D341Med (cell line): ENCODE data around the gene TENM3.

Source experiments
- DNase-seq: peaks from one replicate; pipeline ENCODE4 v3.0.0; 2012; ENCODE audit warnings: low spot score

Gene TENM3

DNA sequence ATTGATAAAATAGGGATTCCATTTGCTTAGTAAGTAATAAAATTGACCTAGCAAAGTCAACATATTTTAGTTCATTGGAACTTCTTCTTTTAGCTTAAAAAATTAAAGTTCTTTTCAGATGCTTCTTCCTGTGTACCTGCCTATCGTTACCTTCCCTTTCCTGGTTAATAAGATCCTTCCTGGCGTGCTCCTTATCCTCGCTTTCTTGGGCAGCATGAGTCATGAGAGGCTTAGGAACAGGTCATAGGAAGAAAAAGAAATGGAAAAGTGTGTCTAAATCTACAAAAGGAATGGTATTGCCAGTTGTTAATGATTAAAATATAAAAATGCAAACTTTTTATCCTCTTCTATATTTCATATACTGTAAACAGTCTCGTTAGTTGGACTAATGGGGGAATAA lies 503.7 kb downstream of the TENM3 start:
- DNase-seq = no peak

DNA sequence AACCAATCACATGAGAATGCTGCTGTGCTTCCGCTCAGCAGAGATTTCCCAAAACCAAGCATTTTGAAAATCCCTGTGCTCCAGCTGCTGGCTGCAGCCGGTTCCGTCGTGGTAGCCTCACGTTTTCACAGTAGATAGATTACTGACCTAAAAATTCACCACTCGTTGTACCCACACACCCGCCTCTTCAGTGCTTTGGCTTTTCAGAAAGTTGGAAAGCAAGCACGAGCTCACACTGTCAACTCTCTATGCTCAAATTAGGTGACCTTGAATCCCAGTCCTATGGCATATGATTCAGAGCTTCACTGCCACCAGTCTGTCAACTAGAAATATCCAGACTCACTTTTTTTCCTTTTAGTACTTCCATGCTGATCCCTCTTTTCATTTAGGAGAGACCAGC lies 505.1 kb downstream of the TENM3 start:
- DNase-seq = no peak

DNA sequence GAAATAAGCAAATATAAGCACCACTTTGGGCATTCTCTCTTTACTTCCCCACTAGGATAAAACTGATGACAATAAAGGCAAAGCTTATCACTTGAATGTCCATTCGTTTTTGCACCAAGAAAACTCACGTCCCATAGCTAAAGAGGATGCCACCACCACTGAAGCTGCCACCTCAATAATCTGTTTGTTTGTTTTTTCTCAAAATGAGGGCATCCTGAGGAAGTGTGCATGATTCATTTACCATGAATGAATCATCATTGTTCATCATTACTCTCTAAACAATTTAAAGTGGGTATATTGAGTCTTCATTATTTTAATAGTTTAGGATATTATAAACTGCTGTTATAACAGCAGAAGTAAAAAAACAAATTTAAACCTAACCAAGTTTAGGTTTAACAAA lies 505.7 kb downstream of the TENM3 start:
- no peak for DNase-seq

GRCh38 chr4:182749667-182750167 lies 506.5 kb downstream of the TENM3 start:
- DNase-seq = no peak

DNA sequence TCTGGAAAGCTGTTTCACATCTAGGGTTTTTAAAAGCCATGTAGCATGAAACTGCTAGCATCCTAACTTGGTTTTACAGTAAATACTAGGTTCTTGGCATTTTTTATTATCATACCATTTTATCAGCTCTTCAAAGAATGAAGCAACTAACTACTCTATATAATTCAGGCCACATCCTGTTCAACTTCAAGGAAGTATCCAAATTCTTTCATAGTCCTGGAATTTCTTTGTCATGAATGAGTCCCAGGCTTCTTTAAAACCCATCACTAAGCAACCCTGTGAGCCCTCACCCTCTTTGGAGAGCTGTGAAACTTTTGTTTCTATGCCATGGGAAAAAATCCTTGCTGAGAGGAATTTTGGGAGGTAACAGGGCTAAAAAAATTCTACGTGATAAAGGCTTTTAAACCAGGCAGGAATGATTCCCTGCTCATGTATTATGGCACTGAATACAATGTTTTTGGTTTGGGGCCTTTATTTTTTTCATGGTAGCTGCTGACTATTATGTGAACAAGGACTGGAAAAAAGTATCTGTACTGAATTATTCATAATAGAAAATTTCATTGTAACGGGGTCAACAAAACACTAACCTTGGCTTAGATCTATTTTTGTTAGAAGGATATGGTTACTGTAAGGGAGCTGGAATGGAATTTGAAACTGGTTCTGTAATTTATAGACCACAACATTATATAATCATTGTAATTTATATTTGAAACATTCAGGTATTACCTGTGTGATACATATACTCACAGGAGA lies 509.1 kb downstream of the TENM3 start:
- no peak for DNase-seq

DNA sequence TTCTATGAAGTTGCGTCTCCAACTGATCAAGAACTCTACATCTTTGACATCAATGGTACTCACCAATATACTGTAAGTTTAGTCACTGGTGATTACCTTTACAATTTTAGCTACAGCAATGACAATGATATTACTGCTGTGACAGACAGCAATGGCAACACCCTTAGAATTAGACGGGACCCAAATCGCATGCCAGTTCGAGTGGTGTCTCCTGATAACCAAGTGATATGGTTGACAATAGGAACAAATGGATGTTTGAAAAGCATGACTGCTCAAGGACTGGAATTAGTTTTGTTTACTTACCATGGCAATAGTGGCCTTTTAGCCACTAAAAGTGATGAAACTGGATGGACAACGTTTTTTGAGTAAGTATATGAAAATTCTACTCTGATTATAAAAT lies 511.7 kb downstream of the TENM3 start:
- DNase-seq = no peak

DNA sequence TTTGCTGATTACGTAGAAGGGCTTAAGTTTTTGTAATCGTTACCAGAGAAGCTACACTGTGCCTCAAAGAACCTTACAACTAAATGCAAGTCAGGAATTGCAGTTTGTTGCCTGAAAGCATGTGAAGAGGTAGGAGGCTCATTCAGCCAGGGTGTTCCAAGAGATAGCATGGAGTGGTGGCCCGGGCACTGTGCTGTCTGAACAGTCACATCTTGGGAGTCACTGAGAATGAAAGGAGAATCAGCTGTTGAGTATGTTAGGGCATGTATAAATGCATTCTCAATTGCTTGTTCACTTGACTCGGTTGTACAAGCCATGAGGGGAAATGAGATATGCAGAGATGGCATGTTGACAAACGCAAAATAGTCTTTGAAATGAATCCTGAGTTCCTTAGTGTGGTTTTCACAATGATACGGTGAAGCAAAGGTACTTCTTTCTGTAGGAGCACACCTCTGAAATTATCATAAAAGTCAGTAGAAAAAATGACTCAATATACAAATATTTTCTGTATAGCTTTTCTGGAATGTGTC lies 513.0 kb downstream of the TENM3 start:
- no peak for DNase-seq

DNA sequence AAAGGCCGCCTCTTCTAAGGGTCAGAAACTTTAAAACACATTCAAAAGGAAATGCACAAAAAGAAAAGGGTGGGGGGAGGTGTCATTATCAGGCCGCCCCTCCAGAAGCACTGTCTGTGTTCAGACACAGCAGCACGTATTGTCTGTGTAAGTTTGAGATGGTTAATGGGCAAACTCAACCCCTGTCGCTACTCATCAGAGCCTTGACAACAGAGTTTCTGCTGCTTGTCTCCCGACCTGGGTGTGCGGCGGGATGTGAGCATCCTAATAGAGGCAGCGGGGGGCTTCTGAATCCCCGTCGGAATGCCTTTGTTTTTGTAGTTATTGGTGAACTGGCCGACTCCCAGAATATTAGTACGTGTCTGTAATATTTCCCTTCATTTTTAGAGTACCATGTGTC lies 515.1 kb downstream of the TENM3 start:
- no peak for DNase-seq

DNA sequence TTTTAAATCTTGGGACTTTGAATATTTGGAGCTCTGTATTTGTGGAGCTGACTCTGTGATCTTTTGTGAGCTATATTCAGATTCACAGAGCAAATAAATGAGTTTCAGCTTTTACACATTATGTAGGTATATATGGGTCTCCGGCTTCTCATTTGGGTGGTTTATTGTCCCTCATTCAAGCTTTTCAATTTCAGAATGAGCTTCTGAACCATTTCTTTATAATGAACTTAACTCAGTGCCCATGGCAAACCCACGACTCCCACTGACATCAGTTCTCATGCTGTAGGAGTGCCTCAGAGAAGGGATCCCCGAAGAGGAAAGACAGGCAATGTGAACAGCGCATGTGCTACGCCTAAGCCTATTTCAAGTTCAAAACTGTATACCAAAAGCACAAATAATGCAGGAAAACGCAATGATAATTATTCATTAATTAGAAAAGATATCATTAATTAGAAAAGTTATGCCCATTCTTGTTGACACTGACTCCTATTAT lies 517.4 kb downstream of the TENM3 start:
- DNase-seq = no peak

DNA sequence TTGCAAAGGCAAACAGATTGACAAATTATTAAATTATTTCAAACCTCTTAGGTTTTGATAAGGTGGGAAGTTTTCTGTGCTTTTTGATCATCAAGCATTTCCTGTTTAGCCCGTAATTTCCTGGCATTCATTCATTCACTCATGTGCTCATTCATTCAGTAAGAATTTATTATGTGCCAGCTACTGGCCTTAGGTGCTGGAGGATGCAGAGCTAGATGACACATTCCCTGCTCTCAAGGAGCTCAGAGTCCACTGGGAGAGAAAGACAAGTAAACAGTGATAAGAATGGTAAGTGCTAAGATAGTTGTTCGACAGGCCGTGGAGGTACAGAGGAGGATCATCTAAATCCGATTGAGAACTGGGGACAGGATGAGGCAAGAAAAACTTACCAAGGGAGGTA lies 520.9 kb downstream of the TENM3 start:
- no peak for DNase-seq

- DNase-seq = no peak
Measured at GRCh38 chr4:182764642-182765041, 521.4 kb downstream of the TENM3 start.

- no peak for DNase-seq
Measured at GRCh38 chr4:182765987-182766856, 523.0 kb downstream of the TENM3 start.

- DNase-seq = no peak
Measured at GRCh38 chr4:182766857-182767250, 523.7 kb downstream of the TENM3 start.

DNA sequence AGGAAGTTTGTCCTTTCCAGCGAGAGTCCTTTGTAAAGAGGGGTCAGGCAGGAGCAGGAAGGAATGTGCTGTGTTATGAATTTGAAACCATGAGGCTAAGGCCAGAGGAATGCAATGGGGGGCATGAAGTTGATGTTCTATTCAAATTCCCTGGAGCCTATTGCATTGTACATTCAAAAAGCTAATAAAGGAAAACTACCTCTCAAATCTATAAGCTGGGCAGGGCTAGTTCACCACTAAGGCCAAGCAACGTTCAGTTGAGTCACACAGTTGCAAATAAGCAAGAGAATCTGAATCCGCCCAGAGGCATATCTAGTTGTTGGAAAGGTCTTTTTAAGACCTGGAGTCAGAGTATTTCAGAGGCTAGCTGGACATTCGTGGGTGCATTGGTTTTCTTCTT lies 525.6 kb downstream of the TENM3 start:
- DNase-seq = no peak

DNA sequence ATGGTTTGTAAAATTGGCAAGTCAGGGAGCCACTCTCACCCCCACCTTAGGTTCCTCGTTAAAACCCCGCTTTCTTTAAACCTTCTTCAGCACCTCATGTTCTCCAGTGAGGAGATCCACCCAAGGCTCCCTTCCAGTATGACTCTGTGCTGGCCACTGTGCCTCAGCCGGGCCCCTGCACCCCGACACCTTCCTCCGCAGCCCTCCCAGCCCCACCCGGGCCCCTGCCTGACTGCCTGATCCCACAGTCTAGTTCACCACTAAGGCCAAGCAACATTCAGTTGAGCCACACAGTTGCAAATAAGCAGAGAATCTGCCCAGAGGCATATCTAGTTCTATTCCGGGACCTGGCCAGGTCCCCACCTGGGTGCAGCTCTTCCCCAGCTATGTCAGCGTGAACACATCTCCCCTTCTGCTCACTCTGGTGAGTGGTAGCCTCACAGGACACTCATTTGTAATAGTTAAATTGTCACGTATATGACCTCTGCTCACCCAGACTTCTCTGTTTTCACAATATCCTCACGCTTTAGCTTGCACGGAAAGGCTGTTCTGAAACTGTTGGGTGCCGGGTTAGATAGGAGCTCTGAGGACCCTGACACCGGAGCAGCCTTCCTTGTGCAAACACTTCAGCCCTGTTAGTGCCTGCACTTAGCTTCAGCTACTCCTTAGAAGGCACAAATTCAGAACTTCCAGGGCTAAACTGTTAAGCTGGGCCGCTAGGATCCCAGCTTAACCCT lies 527.2 kb downstream of the TENM3 start:
- DNase-seq = no peak

GRCh38 chr4:182770996-182771514 lies 527.9 kb downstream of the TENM3 start:
- no peak for DNase-seq

DNA sequence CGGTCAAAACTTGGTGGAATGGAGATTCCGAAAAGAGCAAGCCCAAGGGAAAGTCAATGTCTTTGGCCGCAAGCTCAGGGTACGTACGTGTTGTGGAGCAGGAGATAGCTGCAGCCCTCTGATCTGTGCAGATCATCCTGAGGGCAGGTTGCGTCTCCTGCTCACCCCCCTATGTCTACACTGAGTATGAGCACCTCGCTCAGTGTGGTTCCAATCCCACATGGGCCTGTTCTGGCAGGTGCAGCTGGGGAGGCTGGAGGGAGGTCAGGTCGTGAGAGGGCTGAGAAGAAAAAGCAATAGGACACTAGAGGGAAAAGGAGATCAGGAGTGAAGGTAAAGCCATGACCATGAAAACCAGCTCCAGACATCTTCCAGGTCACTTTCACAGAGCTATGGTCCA lies 531.9 kb downstream of the TENM3 start:
- DNase-seq = no peak

DNA sequence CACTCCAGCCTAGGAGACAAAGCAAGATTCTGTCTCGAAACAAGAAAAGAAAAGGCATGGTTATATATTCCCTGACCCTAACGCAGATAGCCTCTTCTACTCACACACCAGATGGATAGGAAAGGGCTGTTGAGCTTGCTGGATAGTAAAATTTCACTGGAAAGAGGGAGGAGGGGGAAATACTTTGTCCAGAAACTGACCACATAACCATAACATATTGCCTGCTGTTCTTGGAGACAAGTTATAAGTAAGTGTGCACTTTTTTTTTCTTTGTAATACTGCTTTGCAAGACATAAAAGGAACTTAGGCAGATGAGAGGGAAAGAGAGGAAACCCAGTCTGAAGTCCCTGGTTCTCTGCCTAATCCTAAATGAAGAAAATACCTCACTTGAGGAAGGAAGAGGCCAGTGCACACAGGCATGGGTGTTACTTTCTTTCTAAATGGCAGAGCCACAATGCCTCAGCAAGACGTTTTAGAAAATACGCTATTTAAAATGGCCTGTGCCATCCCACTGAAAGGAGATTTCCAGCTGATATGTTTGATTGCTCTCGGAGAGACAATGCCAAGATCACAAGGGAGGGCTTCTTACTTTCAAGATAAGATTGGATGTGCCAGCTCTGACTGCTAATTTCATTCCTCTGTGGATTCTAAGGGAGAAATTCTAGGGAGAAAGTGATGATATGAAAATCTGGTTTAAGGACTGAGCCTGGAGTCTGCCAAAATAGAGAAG lies 533.3 kb downstream of the TENM3 start:
- DNase-seq = no peak

DNA sequence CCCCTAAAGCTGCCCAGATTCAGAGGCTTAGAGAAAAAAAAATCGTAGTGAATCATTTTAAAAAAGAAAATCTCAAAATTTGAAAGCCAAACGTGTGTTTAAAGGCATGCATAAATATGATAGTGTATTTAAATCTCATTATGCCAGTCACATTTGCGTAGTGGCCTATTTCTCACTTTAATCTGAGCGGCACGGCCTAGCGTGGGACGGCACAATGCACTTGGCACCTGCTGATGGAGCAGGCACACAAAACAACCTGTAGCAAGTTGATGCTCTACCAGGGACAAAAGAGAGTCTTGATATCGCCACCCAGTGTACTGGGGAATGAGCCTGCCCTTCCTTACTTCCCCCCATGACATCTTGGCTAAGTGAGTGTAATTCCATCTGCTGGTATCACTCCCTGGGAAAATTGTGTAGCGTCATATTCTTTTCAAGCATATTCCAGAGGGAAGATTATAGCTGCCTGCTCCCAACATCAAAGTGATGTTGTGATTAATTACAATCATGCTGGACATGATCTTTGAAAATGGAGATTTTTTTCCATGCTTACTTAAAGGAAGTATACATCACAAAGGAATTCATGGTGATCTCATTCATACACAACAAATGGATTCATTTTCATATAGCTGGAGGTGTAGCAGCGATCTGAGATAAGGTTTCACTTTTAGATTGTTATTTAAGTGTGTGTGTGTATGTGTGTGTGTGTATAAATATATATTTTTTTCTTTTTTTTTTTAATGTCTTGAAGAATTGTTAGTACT lies 535.2 kb downstream of the TENM3 start:
- DNase-seq = no peak

GRCh38 chr4:182786991-182787390 lies 543.8 kb downstream of the TENM3 start:
- no peak for DNase-seq
